KOPT-K1 (cell line): Measurements from ENCODE around the gene CLASRP.
"Not testable (repeated sequence)": the region's sequence is repeated elsewhere in the genome, so short reads cannot be mapped to it uniquely, and the experiment has no call there.

ENCODE experiments used
- H3K27ac ChIP-seq: fragments of 200-600 bp; sonication (generic); 2 replicates; pipeline ENCODE4 v1.5.1; 2016; ENCODE audit warnings: antibody characterized with exemption, mild to moderate bottlenecking, low read depth, low read length; ENCODE audit not compliant: poor library complexity, severe bottlenecking
- H3K36me3 ChIP-seq: fragments of 200-600 bp; sonication (generic); 2 replicates; pipeline ENCODE4 v1.5.1; 2017; ENCODE audit warnings: antibody characterized with exemption, mild to moderate bottlenecking, low read length, moderate library complexity; ENCODE audit not compliant: insufficient read depth
- H3K9me3 ChIP-seq: fragments of 200-600 bp; sonication (generic); 2 replicates; pipeline ENCODE4 v1.5.1; 2017; ENCODE audit warnings: antibody characterized with exemption, low read length, mild to moderate bottlenecking; ENCODE audit not compliant: insufficient read depth, poor library complexity, severe bottlenecking

The CLASRP gene

DNA sequence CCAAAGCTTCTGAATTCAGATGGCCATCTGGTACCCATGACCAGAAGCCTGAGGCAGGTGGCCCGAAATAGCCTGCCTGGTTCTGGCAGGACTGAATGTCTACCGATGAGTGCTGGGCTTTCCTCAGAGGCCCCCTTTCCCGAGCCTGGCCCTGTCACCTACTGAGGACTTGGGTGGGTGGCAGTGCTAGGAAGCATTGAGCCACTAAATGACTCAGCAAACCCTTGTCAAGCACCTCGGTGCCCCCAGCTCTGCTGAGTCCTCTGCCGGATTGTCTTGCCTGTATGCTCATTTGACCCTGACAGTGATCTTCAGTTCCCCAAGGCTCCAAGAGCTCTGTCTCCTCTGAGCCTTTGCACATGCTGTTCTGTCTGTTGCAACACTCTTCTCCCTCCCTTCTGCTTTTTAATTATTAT is 72.0 kb downstream of the CLASRP start:
- H3K27ac ChIP-seq: no peak overlapping the region
- peaks cover 8% of the 10 kb centered on the region; the same call in 1 of the 2 replicates for H3K36me3 ChIP-seq
- H3K9me3 ChIP-seq: no peaks in the 10 kb centered on the region

DNA sequence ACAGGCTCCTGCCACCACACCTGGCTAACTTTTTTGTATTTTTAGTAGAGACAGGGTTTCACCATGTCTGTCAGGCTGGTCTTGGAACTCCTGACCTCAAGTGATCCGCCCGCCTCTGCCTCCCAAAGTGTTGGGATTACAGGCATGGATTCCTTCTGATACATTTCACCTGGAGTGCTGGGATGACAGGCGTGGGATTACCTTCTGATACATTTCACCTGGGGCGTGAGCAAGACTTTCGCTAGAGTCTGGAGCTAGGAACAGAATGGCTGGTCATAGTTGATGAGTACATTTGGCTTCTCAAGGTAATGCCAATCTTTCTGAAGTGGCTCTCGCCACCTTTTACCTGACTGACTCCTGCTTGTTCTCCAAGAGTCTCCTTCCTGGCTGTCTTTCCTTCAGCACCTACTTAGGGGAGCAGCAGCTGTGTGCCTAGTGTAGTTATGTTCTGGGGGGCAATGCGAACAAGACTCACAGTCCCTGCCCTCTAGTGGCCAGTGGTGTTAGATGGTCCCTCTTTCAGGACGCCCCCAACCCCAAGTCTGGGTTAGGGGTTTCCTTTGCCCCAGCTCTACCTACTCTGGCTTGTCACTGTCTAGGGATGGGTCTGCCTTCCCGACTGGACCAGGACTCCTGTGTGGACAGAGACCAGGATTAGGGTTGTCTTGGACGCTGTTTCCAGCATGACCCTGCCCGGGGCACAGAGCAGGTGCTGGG is 73.4 kb downstream of the CLASRP start:
- no peak overlapping the region for H3K27ac ChIP-seq
- H3K9me3 ChIP-seq: no peaks in the 10 kb centered on the region
- peaks cover 8% of the 10 kb centered on the region; the same call in 1 of the 2 replicates for H3K36me3 ChIP-seq

DNA sequence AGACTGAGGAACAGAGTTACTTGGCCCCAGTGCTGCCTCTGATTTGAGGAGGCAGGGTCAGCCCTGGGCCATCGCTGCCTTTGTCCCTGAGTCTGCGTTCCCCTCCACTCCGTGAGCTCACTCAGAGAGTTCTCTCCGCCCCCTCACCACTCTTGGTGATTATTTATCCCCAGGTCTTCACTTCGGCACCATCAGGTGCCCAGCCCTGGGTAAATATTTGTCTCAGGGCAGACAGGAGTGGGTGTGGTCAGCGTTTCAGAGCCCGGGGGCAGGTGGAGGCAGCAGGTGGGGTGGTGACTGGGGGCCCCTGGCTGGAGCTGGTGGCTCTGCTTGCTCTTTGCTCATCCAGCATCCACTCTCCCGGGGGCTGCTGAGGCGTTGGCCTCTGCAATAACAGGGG is 74.8 kb downstream of the CLASRP start:
- Histone ChIP-seq H3K9me3 (no peaks in the 10 kb centered on the region), H3K27ac (no peak overlapping the region), H3K36me3 (peaks cover 8% of the 10 kb centered on the region; the same call in 1 of the 2 replicates)

DNA sequence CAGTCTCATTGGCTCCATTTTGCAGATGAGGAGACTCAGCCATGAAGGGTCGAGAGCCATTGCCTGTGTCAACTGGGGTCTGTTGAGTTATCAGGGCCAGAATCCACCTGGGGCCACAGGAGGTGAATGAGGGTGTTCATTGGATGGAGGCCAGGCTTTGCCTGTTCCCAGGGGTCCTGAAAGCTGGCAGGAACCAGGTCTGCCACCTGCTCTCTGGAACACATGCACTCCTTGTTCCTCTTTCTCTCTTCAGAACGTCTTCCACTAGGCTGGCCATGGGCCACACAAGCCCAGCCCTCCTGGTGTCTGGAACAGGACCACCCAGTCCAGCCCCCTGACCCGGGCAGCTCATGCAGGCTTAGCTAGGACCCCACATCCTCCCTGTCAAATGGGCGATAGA is 75.3 kb downstream of the CLASRP start:
- no peak overlapping the region for H3K27ac ChIP-seq
- no peaks in the 10 kb centered on the region for H3K9me3 ChIP-seq
- H3K36me3 ChIP-seq: peaks cover 8% of the 10 kb centered on the region; the same call in 1 of the 2 replicates

DNA sequence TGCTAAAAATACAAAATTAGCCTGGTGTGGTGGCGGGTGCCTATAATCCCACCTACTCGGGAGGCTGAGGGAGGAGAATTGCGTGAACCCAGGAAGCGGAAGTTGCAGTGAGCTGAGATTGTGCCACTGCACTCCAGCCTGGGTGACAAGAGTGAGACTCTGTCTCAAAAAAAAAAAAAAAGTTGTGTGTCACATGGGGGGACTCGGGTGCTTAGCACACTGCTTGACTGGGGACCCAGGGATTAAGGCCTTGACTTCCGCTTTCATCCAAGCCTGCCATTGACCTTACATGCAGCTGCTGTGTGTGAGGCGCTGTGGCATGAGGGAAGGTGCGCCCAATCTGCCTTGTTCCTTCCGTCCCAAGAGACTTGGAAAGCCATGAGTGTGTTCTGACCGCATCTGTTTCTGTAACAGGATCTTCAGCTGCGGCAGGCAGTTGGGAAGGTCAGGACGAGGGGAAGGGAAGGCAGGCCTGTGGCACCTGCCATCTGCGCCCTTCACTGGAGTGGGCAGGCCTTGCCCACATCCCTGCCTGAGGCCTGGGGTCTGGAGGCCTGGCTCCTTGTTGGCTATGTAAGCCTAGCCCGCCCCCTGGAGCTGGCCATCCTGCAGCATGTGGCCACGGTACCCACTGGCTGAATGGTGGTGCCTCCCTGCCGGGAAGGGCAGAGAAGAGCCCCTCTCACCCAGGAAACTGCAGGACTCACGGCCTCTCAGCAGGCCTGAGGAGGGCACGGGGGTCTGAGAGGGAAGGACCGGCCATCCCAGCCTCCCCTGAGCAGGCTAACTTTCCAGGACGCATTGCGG is 77.2 kb downstream of the CLASRP start:
- Histone ChIP-seq H3K27ac (peak overlapping the region; percentile 86), H3K36me3 (peaks cover 8% of the 10 kb centered on the region; the same call in 1 of the 2 replicates), H3K9me3 (no peaks in the 10 kb centered on the region)

DNA sequence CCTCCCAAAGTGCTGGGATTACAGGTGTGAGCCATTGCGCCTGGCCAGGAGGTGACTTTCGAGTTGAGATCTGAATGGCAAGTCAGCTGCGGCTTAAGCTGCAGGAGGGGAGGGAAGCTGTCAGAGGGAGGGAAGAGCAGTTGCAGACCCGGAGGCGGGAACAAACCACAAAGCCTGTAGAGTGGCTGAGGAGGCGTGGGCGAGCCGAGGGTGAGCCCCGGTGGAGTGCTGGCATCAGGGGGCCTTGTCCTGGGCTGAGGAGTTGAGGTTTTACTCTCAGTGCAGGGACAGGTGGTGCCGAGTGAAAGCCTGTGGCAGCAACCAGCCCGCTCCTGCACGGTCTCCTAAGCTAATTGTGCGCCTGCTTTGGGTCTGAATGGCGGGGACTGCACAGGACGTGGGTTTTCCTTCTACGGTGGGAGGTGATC is 78.3 kb downstream of the CLASRP start:
- H3K27ac ChIP-seq: peak overlapping the region; percentile 86
- H3K36me3 ChIP-seq: peaks cover 5% of the 10 kb centered on the region; the same call in 1 of the 2 replicates

DNA sequence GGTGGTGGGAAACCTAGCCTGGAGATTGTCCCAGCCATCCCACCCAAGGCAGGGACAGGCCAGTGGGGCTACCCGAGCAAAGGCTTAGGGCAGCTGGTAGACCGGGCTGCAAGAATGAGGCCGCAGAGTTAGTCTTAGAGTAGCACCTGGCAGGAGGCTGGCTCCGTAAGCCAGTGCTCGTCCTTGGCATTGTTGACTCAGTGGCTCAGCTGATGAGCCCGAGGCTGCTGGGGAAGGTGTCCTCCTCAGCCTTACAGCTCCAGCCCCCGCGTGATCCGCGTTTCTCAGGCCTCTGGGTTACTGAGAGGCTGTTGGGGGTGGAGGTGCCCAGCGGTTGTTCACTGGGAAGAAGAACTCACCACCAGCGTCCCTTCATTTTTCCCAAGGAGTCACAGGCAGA is 78.8 kb downstream of the CLASRP start:
- Histone ChIP-seq H3K9me3 (no peaks in the 10 kb centered on the region), H3K36me3 (peaks cover under 1% of the 10 kb centered on the region; the same call in 1 of the 2 replicates), H3K27ac (peak overlapping the region; percentile 86)

More for the DNA sequence above, 78.3 kb downstream of the CLASRP start:
- no peaks in the 10 kb centered on the region for H3K9me3 ChIP-seq

DNA sequence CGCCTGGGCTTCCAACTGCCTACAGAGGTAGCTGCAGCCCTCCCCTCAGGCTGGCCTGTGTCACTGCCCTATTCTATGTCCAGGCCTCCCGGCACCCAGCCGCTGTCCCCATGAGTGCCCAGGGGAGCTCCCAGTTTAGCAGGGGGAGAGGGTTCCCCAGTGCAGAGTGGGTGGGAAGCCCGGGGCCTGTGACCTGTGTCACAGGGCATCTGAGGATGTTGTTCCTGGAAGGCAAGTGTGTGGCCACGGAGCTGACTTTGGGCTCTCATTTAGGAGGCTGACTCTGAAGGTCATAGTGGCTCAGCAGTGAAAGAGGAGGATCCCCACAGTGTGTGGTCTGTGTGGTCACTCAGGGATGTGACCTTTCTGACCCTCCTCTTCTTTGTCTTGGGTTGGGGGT is 79.3 kb downstream of the CLASRP start:
- H3K9me3 ChIP-seq: no peaks in the 10 kb centered on the region
- no peaks in the 10 kb centered on the region; the same call in 1 of the 2 replicates for H3K36me3 ChIP-seq
- H3K27ac ChIP-seq: peak overlapping the region; percentile 86

DNA sequence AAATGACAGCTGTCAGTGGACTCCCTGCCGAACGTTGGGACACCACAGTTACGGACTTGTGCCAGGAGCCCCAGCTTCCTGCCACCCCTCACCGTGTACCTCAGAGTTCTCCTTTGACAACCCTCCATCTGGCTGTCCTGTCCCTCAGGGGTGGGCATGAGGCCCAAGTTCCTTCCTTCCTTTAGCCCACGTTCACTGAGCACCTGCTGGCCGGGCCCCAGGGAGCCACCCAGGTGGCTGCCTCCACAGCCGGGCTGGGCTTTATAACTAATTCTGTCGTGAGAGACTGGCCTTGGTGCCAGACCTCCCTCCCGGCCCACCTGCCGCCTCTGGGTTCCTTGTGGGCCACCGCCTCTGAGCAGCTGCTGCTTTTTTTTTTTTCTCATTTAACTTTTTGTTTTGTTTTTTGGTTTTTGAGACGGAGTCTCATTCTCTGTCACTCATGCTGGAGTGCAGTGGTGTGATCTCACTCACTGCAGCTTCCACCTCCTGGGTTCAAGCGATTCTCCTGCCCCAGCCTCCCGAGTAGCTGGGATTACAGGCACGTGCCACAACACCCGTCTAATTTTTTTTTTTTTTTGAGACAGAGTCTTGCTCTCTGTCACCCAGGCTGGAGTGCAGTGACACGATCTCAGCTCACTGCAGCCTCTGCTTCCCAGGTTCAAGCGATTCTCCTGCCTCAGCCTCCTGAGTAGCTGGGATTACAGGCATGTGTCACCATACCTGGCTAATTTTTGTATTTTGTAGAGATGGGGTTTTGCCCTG is 79.9 kb downstream of the CLASRP start:
- H3K9me3 ChIP-seq, H3K36me3 ChIP-seq: not testable (repeated sequence)
- peak overlapping the region; percentile 86 for H3K27ac ChIP-seq

DNA sequence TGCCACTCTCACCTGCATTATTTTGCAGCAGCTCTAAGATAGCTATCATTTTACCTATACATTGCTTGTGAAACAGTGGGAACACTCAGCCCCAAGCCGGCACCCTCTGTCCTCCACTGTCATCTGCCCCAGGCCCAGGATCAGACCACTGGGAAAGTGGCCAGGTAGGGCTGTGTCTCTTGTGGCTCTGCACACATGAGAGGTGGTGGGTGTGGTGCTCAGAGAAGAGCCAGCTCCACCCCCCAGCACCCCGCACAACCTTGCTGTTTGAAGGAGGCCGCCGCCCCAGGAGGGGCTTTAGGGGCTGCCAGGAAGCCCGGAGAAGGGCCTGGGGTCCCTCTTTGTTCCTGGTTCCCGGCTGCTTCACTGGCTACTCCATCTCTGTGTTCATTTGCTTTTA is 80.7 kb downstream of the CLASRP start:
- H3K36me3 ChIP-seq: peaks cover 5% of the 10 kb centered on the region; the same call in 1 of the 2 replicates
- peak overlapping the region; percentile 86 for H3K27ac ChIP-seq
- no peaks in the 10 kb centered on the region for H3K9me3 ChIP-seq
